ENCODE measurements around the gene PRM1.

- TF ChIP-seq EZH2 (IDR thresholded peaks at IDR 0.05; ENCODE audit: insufficient read depth, low read length) (no peak), CTCF (IDR thresholded peaks at IDR 0.05; ENCODE audit: insufficient read depth, low read depth, low read length) (no peak)
Measured at GRCh38 chr16:11239644-11240632, 41.2 kb downstream of the PRM1 start.

Data from astrocyte (in vitro differentiated cells and primary cell).